CD4-positive, alpha-beta T cell treated with Interleukin-2 at 100 ng/mL for 4 hours (primary cell): ENCODE results near the gene GRID1.
"Not testable (repeated sequence)": the region's sequence is repeated elsewhere in the genome, so short reads cannot be mapped to it uniquely, and the experiment has no call there.

Experiments
- DNase-seq: peaks from one replicate; pipeline ENCODE4 v3.0.0-alpha.2; 2020; ENCODE audit warnings: low spot score

GRID1 gene

DNA sequence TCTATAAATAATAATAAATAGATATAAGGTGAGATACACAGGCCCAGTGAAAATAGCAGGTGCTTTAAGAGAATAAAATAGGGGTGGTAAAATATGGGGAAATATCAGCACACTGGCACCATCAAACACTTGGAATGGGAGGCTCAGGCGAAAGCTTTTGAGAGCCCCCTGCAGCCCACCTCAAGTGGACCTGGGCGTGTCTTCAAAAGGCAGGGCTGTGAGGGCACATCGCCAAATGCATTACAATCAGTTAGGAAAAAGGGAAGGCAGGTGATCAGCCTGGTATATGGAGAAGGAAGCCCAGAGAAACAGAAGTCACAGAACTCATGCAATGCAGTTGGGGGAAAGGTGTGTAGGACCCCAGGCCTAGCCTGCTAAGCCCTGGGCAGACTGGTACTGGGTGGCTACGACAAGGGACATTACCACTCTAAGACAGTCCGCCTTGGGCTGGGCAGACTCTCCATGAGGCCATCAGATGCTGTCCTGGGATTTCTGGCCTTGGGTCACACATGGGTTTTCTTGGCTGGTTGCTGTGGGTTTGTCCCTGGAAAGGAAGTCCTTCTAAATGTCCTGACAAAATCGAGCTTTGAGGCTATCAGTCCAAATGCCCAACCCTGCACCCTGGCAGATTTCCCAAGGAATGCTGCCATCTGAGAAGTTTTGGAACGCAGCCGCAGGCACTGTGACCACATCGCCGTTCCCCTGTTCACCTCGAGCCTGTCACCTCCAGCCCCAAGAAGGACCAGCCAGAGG is 330.6 kb downstream of the GRID1 start:
- DNase-seq: no peak

DNA sequence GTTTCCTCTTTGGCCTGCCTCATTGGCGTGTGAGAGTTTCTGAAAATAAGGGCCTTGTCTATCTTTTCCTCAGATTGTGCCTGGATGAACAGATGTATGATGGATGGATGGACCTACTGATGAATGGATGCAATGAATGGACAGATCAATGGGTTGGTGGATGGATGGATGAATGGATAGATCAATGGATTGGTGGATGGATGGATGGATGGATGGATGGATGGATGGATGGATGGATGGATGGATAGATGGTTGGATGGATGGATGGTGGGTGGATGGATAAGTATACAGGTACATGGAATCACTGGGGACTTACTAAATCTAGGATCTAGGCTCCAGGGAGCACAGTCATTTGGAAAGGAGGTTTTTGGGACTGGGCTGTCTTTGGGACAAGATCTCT is 331.9 kb downstream of the GRID1 start:
- no peak for DNase-seq

DNA sequence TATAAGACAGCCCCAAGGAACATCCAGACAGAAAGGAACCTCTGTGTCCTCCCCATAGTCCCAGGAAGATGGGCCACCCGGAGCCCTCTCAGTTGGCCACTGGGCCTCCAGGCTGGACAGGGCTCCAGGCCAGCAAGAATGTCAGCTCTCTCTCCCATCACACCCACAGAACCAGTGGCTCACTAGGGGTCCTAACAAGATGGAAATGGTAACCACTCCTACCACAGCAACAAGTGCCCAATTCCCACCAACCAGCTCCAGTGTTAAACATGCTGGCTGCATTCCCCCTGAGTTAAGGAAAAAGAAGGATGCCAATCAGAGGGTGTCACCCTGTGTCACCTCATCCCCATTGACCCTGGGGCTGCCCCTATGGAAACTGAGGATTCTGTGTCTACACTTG is 333.0 kb downstream of the GRID1 start:
- no peak for DNase-seq

DNA sequence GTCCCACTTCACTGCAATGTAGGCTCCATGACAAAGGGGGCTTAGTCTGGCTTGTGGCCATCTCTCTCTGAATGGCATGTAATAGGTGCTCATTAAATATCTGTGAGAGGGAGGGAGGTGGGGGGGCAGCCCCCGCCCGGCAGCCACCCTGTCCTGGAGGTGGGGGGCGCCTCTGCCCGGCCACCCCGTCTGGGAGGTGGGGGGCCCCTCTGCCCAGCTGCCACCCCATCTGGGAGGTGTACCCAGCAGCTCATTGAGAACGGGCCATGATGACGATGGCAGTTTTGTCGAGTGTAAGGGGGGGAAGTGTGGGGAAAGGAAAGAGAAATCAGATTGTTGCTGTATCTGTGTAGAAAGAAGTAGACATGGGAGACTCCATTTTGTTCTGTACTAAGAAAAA is 334.5 kb downstream of the GRID1 start:
- DNase-seq: not testable (repeated sequence)

DNA sequence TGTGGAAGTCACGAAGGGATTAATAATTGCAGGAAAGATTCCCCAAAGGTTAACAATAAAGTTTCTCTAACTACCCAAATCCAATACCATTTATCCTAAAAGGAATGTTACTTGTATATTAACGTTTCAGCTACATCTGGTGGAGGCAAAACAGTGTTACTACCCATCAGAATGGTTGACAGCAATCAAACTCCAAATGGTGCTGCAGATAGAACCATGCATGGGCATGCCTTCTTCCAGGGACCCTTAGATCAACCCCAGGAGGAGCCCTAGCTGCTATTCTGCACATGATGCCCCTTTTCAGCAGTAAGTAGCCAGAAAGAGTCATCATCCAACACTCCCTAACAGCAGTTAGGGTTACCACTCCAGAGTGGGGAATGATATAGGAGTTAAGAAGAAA is 336.3 kb downstream of the GRID1 start:
- DNase-seq: no peak

DNA sequence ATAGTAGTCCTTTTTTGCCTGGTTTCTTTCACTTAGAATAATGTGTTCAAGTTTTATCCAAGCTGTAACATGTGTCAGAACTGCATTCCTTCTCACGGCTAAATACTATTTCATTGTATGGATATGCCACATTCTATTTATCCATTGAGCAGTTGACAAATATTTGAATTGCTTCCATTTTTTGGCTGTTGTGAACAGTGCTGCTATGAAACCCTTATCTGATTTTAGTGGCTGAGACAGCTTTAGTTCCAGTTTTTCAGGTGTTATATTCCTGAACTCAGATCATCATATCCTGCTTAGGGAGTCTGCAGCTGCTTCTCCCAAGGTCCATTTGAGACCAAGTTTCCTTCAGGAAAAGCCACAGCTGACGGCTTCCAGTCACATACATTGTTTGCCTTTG is 339.2 kb downstream of the GRID1 start:
- no peak for DNase-seq

DNA sequence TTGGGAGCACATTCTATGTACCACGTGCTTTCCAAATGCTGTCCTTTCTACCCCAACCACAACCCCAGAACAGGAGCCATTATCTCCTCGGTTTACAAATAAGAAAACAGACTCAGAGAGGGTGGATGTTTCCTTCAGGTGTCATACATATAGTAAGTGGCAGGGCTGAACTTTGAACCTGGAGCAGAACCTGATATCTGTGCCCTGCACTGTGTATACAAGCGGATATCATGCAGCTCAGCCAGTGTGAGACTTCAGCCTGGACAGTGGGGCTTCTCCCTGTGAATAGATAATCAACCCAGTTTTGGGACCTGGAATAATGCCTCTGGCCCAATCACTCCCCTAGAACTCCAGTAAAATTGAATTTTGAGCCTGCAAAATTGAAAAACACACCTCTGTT is 341.1 kb downstream of the GRID1 start:
- no peak for DNase-seq

DNA sequence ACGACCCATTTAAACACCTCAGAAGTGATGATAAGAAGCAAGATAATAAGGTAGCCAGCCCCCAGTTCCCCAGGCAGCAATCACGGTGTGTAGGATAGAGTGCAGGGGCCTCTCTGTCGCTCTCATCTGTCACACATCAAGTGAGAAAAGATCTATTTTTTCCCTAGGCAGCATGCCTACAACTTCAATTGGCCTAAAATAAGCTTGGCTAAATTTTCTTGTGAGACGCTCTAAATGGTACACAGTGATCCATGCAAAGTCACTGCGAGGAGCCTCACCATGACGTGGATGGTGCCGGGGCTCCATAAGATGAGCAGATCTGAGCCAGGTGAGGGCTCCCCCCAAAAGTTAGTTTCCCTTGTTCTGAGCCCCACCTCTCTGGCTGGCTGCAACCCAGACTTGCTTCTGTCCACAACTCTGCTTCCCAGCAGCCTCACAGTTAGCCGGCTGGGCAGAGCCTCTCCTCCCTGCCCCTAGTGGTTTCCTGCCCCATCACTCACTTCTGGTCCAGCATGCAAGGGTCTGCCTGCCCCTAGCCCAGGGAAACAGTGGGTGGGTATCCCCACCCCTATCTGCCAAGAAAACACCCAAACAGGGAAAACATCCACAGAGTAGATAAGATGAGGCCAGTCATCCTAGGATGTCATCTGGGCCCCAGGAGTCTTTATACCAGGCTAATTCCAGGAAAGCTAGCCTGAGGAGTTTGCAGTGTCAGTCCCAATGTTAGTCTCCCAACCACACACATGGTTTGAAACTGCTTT is 342.1 kb downstream of the GRID1 start:
- no peak for DNase-seq

DNA sequence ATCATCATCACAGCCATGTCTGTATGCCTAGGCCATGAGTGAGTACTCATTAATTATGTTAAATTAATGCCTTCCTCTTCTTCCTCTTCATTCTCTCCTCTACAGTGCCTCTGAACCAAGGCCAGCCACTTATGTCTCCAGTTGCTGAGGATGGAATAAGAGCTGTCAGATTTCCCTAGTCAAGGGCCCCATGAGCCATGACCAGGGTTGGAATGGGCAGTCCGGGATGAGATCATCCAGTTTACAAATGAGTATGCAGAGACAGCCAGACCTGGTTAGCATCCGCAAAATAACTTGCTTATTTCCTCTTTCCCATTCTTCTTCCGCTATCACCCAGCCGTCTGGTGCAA is 342.7 kb downstream of the GRID1 start:
- no peak for DNase-seq

DNA sequence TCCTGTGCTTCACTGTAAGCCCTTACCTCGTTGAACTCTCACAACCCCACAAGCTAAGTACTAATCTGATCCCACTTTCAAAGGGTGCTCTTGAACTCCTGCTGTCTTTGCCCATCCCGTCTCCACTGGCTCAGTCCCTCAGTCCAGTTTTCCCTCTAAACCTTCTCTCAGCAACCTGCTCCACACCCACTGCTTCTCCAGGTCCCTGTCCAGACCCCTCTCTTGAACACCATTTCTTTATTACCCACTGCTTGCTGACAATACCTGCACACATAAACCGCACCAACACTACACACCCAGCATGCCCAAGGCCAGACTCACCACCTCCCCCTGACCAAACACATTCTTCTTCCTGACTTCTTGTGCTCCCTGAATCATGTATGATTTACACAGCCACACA is 343.3 kb downstream of the GRID1 start:
- no peak for DNase-seq

DNA sequence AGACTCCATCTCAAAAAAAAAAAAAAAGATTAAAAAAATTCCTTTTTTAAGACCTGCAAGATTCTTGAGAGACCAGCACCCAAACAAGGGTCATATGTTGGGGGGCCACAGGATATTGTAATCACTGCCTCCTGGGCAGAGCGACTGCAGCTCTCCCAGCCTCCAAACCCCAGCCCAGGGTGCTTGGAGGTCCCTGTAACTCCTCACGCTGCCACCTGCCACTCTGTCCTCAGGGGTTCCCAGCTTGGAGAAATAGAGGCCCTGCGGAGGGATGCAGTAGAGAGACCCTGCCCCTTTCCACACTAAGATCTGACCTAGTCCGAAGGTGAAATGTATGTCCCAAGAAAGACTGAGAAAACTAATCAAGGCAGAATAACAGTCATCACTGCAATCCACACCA is 343.7 kb downstream of the GRID1 start:
- DNase-seq: no peak

DNA sequence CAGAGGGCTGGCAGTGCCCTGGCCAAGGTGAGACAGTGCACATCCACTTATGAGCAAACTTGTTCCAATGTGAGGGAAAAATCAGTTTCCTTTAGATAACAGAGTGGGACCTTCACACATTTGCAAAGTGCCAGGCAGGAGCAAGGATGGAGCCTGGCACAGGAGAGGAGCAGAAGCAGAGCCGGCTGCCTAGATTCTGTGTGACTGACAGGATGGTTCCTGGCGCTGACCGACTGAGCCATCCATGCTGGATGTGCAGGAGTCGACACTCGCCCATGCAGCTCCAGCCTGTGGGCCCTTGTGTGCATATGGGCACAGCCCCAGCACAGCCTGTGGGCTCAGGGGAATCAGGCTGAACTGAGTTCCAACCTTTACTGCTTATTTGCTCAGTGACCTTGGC is 346.5 kb downstream of the GRID1 start:
- DNase-seq: no peak

DNA sequence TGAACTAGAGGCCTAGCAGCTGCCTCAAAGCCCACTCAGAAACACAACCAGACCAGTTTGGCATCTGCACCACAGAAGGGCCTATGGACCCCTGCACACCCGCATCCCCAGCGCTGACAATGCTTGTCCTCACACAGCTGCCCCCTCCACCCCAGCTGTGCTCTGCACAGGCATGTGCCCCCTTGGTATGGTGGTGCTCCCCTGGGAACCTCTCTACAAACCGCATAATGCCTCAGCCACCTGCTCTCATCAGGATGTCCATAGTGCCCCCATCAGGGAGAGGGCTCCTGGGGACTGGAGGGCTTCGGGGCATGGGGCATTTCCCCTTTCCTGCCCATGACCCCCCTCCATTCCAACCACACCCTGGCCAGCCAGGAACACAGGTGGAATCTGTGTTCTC is 347.5 kb downstream of the GRID1 start:
- no peak for DNase-seq

DNA sequence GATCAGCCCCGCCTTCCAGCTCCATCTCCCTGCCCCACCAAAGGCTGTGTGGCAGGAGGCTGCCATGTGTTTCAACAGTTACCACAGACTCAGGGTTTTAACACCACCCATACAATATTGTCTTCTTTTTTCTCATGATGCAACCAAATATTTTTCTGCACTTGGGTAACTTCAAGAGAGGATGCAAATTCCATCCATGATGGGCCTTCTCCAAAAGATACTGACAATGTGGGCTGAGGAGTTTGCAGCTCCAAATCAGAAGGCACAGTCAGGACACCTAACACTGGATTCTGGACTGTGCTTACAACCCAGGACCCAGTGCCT is 347.9 kb downstream of the GRID1 start:
- DNase-seq: no peak

DNA sequence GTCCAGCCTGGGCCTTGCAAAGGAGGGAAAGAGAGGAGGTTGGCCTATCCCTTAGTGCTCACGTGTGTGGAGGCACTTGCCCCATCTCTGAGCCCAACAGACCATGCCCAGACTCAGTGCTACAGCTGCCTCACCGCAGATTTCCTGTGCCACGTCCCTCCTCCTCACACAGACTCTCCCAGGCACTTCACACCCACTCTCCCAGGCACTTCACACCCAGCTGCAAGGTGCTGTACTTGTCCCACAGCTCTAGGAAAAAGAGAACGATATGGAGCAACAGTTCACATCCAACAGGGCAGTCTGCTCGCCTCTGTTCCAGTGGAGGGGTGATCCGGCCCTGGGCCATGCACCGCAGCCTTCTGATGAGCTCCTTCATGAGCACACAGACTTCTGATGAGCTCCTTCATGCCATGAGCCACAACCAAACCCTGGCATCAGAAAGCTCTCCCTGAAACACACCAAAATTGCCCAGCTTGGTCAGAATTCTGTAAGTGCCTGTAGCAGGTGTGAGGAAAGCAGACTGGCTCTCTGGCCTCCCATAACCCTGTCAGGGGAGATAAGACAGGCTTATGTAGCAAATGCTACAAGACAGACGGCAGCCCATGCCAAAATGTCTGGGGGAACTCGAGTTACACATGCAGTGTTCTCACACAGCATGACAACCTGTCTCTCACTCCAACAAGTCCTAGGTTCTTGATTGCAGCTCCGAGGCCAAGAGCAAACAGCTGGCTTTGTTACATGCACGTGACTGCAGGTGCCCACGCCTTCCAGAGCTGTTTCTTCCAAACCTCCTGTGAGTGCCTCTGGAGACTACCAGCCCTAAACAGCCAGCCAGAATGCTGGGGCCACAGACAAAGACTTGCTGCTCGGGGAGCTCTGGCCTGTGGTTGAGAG is 348.5 kb downstream of the GRID1 start:
- DNase-seq: no peak

DNA sequence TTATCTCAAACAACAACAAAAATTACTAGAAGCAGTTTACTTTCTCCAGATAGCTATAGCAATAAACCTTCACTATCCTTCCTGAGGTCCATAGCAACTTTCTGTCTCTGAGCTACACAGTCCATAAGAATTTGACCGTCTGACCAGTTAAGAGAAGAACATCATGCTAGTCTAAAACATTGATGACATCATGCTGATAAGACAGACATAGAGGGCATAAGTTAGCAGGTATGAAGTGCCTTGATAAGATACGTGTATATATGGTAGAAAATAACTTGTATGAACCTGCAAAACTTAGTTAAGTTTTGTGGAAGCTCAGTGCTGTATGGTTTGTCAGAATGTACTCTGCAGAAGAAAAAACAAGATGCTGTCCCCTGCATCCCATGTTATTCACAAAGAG is 353.0 kb downstream of the GRID1 start:
- DNase-seq: no peak

DNA sequence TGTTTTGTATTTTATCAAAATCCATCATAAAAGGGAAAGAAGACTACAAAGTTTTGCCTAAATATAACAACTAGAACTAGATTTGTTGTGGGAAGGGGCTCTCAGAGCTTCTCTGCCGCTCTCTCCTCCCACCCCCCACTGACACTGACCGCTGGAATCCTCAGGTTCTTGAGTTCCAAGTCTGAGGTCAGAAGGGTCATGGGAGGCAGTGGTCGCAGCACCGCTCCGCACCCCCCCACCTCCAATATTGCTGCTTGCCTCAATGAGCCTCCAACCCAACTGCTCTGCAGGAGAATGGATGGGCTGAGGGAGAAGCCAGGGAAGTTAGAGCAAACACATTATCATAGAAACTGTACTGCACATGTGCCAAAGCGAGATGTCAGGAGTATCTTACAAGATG is 359.4 kb downstream of the GRID1 start:
- DNase-seq: no peak

DNA sequence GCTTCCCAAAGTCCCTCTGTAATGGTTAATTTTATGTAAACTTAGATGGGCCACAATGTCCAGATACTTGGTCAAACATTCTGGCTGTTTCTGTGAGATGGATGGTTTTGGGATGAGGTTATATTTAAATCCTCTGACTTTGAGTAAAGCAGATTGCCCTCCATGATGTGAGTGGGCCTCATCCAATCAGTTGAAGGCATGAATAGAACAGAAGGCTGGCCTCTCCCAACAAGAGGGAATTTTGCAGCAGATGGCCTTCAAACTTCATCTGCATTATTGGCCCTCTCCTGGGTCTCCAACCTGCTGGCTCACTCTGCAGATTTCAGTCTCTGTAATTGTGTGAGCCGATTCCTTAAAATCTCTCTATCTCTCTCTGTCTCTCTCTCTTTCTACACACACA is 362.3 kb downstream of the GRID1 start:
- DNase-seq: no peak

DNA sequence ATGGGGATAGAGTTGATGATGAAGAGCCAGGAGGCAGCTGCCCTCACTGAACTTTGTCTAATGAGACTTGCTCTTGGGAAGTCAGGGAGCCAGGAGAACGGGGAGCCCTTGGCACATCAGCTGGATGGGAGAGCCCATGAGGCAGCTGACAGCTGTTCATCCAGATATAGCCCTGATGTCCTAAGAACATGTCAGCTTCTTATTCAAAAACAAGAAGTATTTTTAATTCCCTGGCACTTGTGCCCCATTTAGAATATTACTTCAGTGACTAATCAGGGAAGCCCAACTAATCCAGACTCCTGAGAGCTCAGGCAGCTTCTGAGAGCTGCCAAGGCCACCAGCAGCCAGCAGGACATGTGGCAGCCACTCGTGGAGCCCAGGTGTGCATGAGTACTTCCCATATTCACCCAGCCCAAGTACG is 363.4 kb downstream of the GRID1 start:
- no peak for DNase-seq

DNA sequence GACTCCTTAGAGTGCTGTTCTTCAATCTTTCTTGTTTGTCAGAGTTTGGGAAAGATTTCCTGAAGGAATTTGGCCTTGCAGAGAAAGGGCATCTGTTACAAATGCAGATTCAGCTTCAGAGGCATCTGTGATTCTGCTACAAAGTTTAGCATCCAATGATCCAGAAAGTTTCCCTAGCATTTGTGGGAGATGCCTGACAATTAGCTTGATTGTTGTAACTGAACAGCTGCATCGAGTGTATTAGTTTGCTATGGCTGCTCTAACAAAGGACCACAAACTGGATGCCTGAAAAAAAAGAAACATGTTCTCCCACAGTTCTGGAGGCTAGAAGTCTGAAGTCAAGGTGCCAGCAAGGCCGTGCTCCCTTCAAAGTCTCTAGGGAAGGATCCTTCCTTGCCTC is 365.1 kb downstream of the GRID1 start:
- no peak for DNase-seq

DNA sequence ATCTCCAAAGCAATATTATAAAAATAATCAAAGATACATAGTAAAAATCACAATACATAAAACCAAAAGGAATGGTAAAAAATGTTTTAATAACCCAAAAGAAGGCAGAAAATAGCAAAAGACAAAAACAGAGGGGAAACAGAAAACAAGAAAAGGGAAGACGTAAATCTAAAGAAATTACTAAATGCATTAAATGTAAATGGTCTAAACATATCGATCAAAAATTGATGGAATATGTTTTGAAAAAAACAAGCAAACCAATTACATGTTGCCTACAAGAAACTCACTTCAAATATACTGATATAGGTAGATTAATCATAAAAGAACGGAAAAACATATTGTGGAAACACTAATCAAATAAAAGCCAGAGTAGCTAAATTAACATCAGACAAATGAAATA is 369.1 kb downstream of the GRID1 start:
- no peak for DNase-seq

DNA sequence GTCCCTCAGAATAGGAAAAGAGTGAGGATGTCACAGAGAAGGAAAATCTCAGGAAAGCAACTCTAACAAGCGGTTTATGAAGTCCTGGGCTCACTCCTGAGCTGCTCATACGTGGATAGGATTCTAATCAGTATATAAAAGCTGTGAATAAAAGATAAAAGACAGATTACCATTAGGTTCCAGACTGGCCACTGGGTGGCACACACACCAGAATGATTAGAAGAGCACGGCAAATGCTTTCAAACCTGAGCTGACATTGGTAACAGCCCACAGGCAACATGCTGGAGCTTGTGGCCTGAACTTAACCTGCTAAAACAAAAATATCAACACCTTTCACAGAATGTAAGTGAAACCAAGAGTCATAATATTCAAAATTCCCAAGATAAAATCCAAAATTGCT is 370.8 kb downstream of the GRID1 start:
- DNase-seq: peak; percentile 11
